ENCODE measurements around the gene ARHGAP26. TPM values are rescaled to one million over a fixed set of nuclear protein-coding genes. Genes with fewer than 3 reads are reported as not detected.

ARHGAP26 gene
- total RNA-seq, 1 donor from 2014 or later = 18.7 TPM

- Mint-ChIP-seq H3K27me3 (no peaks in the 10 kb centered on the region), H3K27ac (no peak overlapping the region), H3K4me1 (ENCODE audit: unreplicated experiment) (peaks cover 38% of the 10 kb centered on the region), H3K36me3 (peaks cover 5% of the 10 kb centered on the region), H3K9me3 (no peaks in the 10 kb centered on the region), H3K4me3 (no peak overlapping the region)
- DNase-seq (ENCODE audit: extremely low spot score, unreplicated experiment) = no peak
- no peak for TF ChIP-seq CTCF (conservative IDR thresholded peaks at IDR 0.05)
Measured at GRCh38 chr5:143056339-143056704, 286.1 kb downstream of the ARHGAP26 start.

GRCh38 chr5:143056792-143057579 is 286.8 kb downstream of the ARHGAP26 start:
- DNase-seq (ENCODE audit: extremely low spot score, unreplicated experiment) = no peak
- Mint-ChIP-seq H3K4me1 (ENCODE audit: unreplicated experiment) (peaks cover 38% of the 10 kb centered on the region), H3K9me3 (peaks cover 4% of the 10 kb centered on the region), H3K36me3 (peaks cover 8% of the 10 kb centered on the region), H3K4me3 (no peak overlapping the region), H3K27me3 (no peaks in the 10 kb centered on the region), H3K27ac (no peak overlapping the region)
- no peak for TF ChIP-seq CTCF (conservative IDR thresholded peaks at IDR 0.05)

DNA sequence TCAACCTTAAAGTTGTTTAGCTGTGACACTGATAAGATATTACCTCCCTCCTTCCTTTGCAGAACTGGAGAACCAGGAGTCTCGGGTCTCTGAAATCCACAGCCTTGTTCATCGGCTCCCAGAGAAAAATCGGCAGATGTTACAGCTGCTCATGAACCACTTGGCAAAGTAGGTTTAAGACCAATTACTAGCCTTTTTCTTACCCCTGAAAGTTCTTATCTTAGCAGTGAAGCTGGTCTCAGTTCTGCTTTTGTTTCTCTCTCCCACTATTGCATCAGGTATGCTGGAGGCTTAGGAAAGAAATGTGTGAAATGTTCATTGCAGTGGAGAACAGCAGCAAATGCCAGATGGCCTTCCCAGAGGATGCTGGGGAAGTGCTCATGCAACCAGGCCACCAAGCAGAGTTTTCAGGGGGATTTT is 287.4 kb downstream of the ARHGAP26 start:
- H3K36me3 Mint-ChIP-seq = peaks cover 8% of the 10 kb centered on the region
- H3K4me1 Mint-ChIP-seq (ENCODE audit: unreplicated experiment) = peaks cover 38% of the 10 kb centered on the region
- no peak overlapping the region for H3K4me3 Mint-ChIP-seq
- no peaks in the 10 kb centered on the region for H3K27me3 Mint-ChIP-seq
- TF ChIP-seq CTCF (conservative IDR thresholded peaks at IDR 0.05) = no peak
- H3K9me3 Mint-ChIP-seq = peaks cover 4% of the 10 kb centered on the region
- no peak for DNase-seq (ENCODE audit: extremely low spot score, unreplicated experiment)
- H3K27ac Mint-ChIP-seq = no peak overlapping the region

GRCh38 chr5:143059355-143059754 is 289.2 kb downstream of the ARHGAP26 start:
- peaks cover 46% of the 10 kb centered on the region for H3K4me1 Mint-ChIP-seq (ENCODE audit: unreplicated experiment)
- peaks cover 12% of the 10 kb centered on the region for H3K9me3 Mint-ChIP-seq
- H3K36me3 Mint-ChIP-seq = peaks cover 8% of the 10 kb centered on the region
- DNase-seq (ENCODE audit: extremely low spot score, unreplicated experiment) = no peak
- no peak overlapping the region for H3K27ac Mint-ChIP-seq
- TF ChIP-seq CTCF (conservative IDR thresholded peaks at IDR 0.05) = no peak
- no peak overlapping the region for H3K4me3 Mint-ChIP-seq
- no peaks in the 10 kb centered on the region for H3K27me3 Mint-ChIP-seq

DNA sequence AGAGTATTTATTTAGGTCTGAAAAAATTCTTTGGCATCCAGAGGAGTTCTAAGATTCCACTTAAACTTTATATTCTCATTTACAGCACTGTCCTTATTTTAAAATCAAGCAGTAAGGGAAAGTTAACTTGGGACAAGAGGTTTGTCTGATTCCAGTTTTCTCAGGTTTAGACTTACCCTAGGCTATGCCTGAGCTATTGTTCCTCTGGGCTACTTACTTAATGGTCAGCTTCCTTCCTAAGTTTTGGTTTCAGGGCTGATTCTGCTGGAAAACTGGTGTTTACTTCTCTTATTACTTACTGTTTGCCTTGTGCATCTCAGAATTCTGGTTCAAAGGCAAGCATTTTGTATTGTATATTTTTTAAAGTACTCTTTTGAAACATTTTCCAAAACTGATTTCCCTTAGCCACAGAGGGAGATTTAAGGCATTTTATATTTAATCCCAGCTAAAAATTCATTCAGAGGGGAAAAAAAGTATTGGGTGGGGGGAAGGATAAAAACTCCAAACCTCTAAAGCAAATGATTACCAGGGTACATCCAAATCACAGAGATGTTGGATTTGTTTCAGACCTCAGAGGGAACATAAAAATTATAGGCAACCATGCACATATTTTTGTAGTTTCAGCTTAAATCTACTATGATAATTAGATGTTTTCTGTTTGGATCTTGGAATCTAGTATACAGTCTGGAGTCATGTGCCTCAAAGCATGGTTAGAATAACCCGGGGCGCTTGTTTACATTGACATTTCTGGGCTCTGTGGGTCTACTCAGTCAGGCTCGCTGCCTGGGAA is 290.0 kb downstream of the ARHGAP26 start:
- Mint-ChIP-seq H3K27me3 (no peaks in the 10 kb centered on the region), H3K4me3 (no peak overlapping the region), H3K4me1 (ENCODE audit: unreplicated experiment) (peaks cover 46% of the 10 kb centered on the region), H3K9me3 (peaks cover 12% of the 10 kb centered on the region), H3K36me3 (peaks cover 8% of the 10 kb centered on the region), H3K27ac (no peak overlapping the region)
- TF ChIP-seq CTCF (conservative IDR thresholded peaks at IDR 0.05) = no peak
- no peak for DNase-seq (ENCODE audit: extremely low spot score, unreplicated experiment)

All from type B pancreatic cell (in vitro differentiated cells).